SK-N-SH treated with all-trans-retinoic acid at 6 μM for 48 hours (cell line): Measurements from ENCODE around the gene BCKDHB.

ENCODE experiments used
- ARNTL ChIP-seq: fragments of 450-650 bp; formaldehyde crosslinking; IDR thresholded peaks from 2 replicates; pipeline ENCODE4 v1.5.0; 2020; ENCODE audit warnings: low read depth, mild to moderate bottlenecking, moderate library complexity, borderline replicate concordance
- BACH2 ChIP-seq: fragments of 250-450 bp; sonication (Bioruptor Pico); IDR thresholded peaks from 2 replicates; pipeline ENCODE4 v1.9.0; 2021; ENCODE audit warnings: mild to moderate bottlenecking, borderline replicate concordance
- ESRRG ChIP-seq: fragments of 250-450 bp; sonication (Bioruptor Pico); IDR thresholded peaks from 2 replicates; pipeline ENCODE4 v1.6.1; 2021; ENCODE audit warnings: mild to moderate bottlenecking
- ISL1 ChIP-seq: fragments of 250-450 bp; sonication (Bioruptor Pico); IDR thresholded peaks from 2 replicates; pipeline ENCODE4 v2.1.2; 2022; ENCODE audit warnings: mild to moderate bottlenecking, moderate library complexity
- PPARA ChIP-seq: fragments of 250-450 bp; sonication (Bioruptor Pico); IDR thresholded peaks from 2 replicates; pipeline ENCODE4 v1.5.0; 2020; ENCODE audit warnings: mild to moderate bottlenecking, borderline replicate concordance
- ZFP30 ChIP-seq: fragments of 450-650 bp; formaldehyde crosslinking; IDR thresholded peaks from 2 replicates; pipeline ENCODE4 v1.5.0; 2022; ENCODE audit warnings: mild to moderate bottlenecking, moderate library complexity
- ZNF565 ChIP-seq: fragments of 450-650 bp; formaldehyde crosslinking; conservative IDR thresholded peaks from 2 replicates; pipeline ENCODE4 v1.5.0; 2020; ENCODE audit warnings: low read depth, mild to moderate bottlenecking, moderate library complexity
- ZNF8 ChIP-seq: fragments of 450-650 bp; formaldehyde crosslinking; IDR thresholded peaks from 2 replicates; pipeline ENCODE4 v1.5.0; 2020; ENCODE audit warnings: mild to moderate bottlenecking, moderate library complexity
- TF ChIP-seq, protein P1 (sequence below): fragments of 250-450 bp; sonication (Bioruptor Pico); IDR thresholded peaks from 2 replicates; pipeline ENCODE4 v1.8.0; 2020; ENCODE audit warnings: mild to moderate bottlenecking, moderate library complexity, borderline replicate concordance
- TF ChIP-seq, protein P2 (sequence below): fragments of 250-450 bp; sonication (Bioruptor Pico); IDR thresholded peaks from 2 replicates; pipeline ENCODE4 v1.5.1; 2021; ENCODE audit warnings: mild to moderate bottlenecking, moderate library complexity
- TF ChIP-seq, protein P3 (sequence below): fragments of 250-450 bp; sonication (Bioruptor Pico); IDR thresholded peaks from 2 replicates; pipeline ENCODE4 v1.5.1; 2020; ENCODE audit warnings: low read depth, mild to moderate bottlenecking, moderate library complexity
- TF ChIP-seq, protein P4 (sequence below): fragments of 250-450 bp; sonication (Bioruptor Pico); IDR thresholded peaks from 2 replicates; pipeline ENCODE4 v1.5.0; 2020; ENCODE audit warnings: mild to moderate bottlenecking, moderate library complexity

DNA sequence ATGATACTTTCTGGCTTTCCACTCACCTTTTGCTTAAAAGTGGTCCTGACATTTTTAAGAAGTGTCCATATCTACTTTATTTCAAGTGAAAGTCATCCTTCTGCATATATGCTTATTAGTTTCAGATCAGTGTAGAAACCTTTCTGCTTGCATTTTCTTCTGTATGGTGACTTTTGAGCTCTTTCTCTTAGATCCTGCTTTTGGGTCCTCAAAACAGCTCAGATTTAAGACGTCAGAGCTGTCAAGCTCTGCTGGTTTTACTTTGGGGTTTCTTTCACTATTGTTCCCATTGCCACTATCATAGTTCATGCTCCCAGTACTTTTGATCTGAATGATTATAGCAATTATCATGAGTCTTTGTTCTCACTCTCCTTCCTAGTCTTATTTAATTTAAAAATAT, 41.7 kb downstream of the BCKDHB start:
- TF ChIP-seq, protein P1, sequence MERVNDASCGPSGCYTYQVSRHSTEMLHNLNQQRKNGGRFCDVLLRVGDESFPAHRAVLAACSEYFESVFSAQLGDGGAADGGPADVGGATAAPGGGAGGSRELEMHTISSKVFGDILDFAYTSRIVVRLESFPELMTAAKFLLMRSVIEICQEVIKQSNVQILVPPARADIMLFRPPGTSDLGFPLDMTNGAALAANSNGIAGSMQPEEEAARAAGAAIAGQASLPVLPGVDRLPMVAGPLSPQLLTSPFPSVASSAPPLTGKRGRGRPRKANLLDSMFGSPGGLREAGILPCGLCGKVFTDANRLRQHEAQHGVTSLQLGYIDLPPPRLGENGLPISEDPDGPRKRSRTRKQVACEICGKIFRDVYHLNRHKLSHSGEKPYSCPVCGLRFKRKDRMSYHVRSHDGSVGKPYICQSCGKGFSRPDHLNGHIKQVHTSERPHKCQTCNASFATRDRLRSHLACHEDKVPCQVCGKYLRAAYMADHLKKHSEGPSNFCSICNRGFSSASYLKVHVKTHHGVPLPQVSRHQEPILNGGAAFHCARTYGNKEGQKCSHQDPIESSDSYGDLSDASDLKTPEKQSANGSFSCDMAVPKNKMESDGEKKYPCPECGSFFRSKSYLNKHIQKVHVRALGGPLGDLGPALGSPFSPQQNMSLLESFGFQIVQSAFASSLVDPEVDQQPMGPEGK = no peak
- TF ChIP-seq ZNF8 (CRISPR knock-in tag) (no peak), BACH2 (CRISPR knock-in tag) (no peak), ESRRG (CRISPR knock-in tag) (no peak), ZFP30 (CRISPR knock-in tag) (no peak), ARNTL (CRISPR knock-in tag) (no peak), ZNF565 (CRISPR knock-in tag) (no peak), PPARA (CRISPR knock-in tag) (no peak), ISL1 (CRISPR knock-in tag) (no peak)
- TF ChIP-seq, protein P2, sequence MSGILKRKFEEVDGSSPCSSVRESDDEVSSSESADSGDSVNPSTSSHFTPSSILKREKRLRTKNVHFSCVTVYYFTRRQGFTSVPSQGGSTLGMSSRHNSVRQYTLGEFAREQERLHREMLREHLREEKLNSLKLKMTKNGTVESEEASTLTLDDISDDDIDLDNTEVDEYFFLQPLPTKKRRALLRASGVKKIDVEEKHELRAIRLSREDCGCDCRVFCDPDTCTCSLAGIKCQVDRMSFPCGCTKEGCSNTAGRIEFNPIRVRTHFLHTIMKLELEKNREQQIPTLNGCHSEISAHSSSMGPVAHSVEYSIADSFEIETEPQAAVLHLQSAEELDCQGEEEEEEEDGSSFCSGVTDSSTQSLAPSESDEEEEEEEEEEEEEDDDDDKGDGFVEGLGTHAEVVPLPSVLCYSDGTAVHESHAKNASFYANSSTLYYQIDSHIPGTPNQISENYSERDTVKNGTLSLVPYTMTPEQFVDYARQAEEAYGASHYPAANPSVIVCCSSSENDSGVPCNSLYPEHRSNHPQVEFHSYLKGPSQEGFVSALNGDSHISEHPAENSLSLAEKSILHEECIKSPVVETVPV (CRISPR knock-in tag) = no peak
- TF ChIP-seq, protein P3, sequence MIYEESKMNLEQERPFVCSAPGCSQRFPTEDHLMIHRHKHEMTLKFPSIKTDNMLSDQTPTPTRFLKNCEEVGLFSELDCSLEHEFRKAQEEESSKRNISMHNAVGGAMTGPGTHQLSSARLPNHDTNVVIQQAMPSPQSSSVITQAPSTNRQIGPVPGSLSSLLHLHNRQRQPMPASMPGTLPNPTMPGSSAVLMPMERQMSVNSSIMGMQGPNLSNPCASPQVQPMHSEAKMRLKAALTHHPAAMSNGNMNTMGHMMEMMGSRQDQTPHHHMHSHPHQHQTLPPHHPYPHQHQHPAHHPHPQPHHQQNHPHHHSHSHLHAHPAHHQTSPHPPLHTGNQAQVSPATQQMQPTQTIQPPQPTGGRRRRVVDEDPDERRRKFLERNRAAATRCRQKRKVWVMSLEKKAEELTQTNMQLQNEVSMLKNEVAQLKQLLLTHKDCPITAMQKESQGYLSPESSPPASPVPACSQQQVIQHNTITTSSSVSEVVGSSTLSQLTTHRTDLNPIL (CRISPR knock-in tag) = no peak
- TF ChIP-seq, protein P4, sequence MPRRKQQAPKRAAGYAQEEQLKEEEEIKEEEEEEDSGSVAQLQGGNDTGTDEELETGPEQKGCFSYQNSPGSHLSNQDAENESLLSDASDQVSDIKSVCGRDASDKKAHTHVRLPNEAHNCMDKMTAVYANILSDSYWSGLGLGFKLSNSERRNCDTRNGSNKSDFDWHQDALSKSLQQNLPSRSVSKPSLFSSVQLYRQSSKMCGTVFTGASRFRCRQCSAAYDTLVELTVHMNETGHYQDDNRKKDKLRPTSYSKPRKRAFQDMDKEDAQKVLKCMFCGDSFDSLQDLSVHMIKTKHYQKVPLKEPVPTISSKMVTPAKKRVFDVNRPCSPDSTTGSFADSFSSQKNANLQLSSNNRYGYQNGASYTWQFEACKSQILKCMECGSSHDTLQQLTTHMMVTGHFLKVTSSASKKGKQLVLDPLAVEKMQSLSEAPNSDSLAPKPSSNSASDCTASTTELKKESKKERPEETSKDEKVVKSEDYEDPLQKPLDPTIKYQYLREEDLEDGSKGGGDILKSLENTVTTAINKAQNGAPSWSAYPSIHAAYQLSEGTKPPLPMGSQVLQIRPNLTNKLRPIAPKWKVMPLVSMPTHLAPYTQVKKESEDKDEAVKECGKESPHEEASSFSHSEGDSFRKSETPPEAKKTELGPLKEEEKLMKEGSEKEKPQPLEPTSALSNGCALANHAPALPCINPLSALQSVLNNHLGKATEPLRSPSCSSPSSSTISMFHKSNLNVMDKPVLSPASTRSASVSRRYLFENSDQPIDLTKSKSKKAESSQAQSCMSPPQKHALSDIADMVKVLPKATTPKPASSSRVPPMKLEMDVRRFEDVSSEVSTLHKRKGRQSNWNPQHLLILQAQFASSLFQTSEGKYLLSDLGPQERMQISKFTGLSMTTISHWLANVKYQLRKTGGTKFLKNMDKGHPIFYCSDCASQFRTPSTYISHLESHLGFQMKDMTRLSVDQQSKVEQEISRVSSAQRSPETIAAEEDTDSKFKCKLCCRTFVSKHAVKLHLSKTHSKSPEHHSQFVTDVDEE = no peak
